Measurements from ENCODE around the gene SMYD3.

Gene SMYD3

GRCh38 chr1:246001142-246001836, 505.8 kb downstream of the SMYD3 start:
- no peak for DNase-seq

- no peak for DNase-seq
Measured at GRCh38 chr1:246000638-246001015, 506.5 kb downstream of the SMYD3 start.

- no peak for DNase-seq
Measured at GRCh38 chr1:245999697-246000637, 507.1 kb downstream of the SMYD3 start.

- DNase-seq = no peak
Measured at GRCh38 chr1:245997471-245998258, 509.4 kb downstream of the SMYD3 start.

- DNase-seq = no peak
Measured at GRCh38 chr1:245996811-245997210, 510.3 kb downstream of the SMYD3 start.

GRCh38 chr1:245995474-245995873, 511.6 kb downstream of the SMYD3 start:
- no peak for DNase-seq

GRCh38 chr1:245991266-245991665, 515.8 kb downstream of the SMYD3 start:
- no peak for DNase-seq

GRCh38 chr1:245990315-245991022, 516.6 kb downstream of the SMYD3 start:
- no peak for DNase-seq

GRCh38 chr1:245988393-245989078, 518.5 kb downstream of the SMYD3 start:
- peak; percentile 11 for DNase-seq

- no peak for DNase-seq
Measured at GRCh38 chr1:245987997-245988392, 519.1 kb downstream of the SMYD3 start.

- no peak for DNase-seq
Measured at GRCh38 chr1:245987577-245987976, 519.5 kb downstream of the SMYD3 start.

- no peak for DNase-seq
Measured at GRCh38 chr1:245987219-245987545, 519.9 kb downstream of the SMYD3 start.

GRCh38 chr1:245986404-245987218, 520.5 kb downstream of the SMYD3 start:
- no peak for DNase-seq

GRCh38 chr1:245984390-245985155, 522.5 kb downstream of the SMYD3 start:
- no peak for DNase-seq

GRCh38 chr1:245983294-245983967, 523.6 kb downstream of the SMYD3 start:
- no peak for DNase-seq

GRCh38 chr1:245979589-245979988, 527.5 kb downstream of the SMYD3 start:
- DNase-seq = no peak

- DNase-seq = no peak
Measured at GRCh38 chr1:245978915-245979314, 528.2 kb downstream of the SMYD3 start.

- no peak for DNase-seq
Measured at GRCh38 chr1:245972476-245972875, 534.6 kb downstream of the SMYD3 start.

GRCh38 chr1:245971711-245972085, 535.4 kb downstream of the SMYD3 start:
- no peak for DNase-seq

Measured in DMS79 treated with DMSO at 0.1 percent for 48 hours (cell line).